Measurements from ENCODE around the gene MTHFS.
"Not testable (repeated sequence)": the region's sequence is repeated elsewhere in the genome, so short reads cannot be mapped to it uniquely, and the experiment has no call there.

The MTHFS gene

GRCh38 chr15:79896634-79897379 lies at the start of gene MTHFS:
Gene MTHFS, minus strand, starts transcription at chr15:79897014. Its CDS starts 26 bp downstream, at chr15:79896988.
- DNase-seq (ENCODE audit: low spot score): peak; percentile 80

- no peak for DNase-seq (ENCODE audit: low spot score)
These were observed 47.8 kb upstream of the MTHFS start for GRCh38 chr15:79944622-79945021.

- DNase-seq (ENCODE audit: low spot score): no peak
These were observed 47.0 kb upstream of the MTHFS start for GRCh38 chr15:79943820-79944219.

GRCh38 chr15:79942741-79943481 lies 46.1 kb upstream of the MTHFS start:
- DNase-seq (ENCODE audit: low spot score): no peak

- no peak for DNase-seq (ENCODE audit: low spot score)
These were observed 42.6 kb upstream of the MTHFS start for GRCh38 chr15:79939399-79939798.

GRCh38 chr15:79938143-79938542 lies 41.3 kb upstream of the MTHFS start:
- no peak for DNase-seq (ENCODE audit: low spot score)

- not testable (repeated sequence) for DNase-seq (ENCODE audit: low spot score)
These were observed 38.9 kb upstream of the MTHFS start for GRCh38 chr15:79935556-79936201.

GRCh38 chr15:79933231-79933630 lies 36.4 kb upstream of the MTHFS start:
- DNase-seq (ENCODE audit: low spot score): no peak

GRCh38 chr15:79932447-79932846 lies 35.6 kb upstream of the MTHFS start:
- peak; percentile 50 for DNase-seq (ENCODE audit: low spot score)

GRCh38 chr15:79930516-79930915 lies 33.7 kb upstream of the MTHFS start:
- no peak for DNase-seq (ENCODE audit: low spot score)

GRCh38 chr15:79929412-79929811 lies 32.6 kb upstream of the MTHFS start:
- DNase-seq (ENCODE audit: low spot score): no peak

GRCh38 chr15:79926116-79926515 lies 29.3 kb upstream of the MTHFS start:
- DNase-seq (ENCODE audit: low spot score): not testable (repeated sequence)

GRCh38 chr15:79924379-79924778 lies 27.6 kb upstream of the MTHFS start:
- DNase-seq (ENCODE audit: low spot score): no peak

GRCh38 chr15:79923515-79924169 lies 26.8 kb upstream of the MTHFS start:
- DNase-seq (ENCODE audit: low spot score): peak; percentile 84

- DNase-seq (ENCODE audit: low spot score): no peak
These were observed 26.3 kb upstream of the MTHFS start for GRCh38 chr15:79923079-79923514.

- DNase-seq (ENCODE audit: low spot score): no peak
These were observed 25.8 kb upstream of the MTHFS start for GRCh38 chr15:79922512-79923078.

- DNase-seq (ENCODE audit: low spot score): no peak
These were observed 23.1 kb upstream of the MTHFS start for GRCh38 chr15:79919749-79920511.

GRCh38 chr15:79919090-79919748 lies 22.4 kb upstream of the MTHFS start:
- DNase-seq (ENCODE audit: low spot score): no peak

GRCh38 chr15:79918278-79918677 lies 21.5 kb upstream of the MTHFS start:
- DNase-seq (ENCODE audit: low spot score): no peak

GRCh38 chr15:79916502-79917132 lies 19.8 kb upstream of the MTHFS start:
- DNase-seq (ENCODE audit: low spot score): no peak
